ENCODE results near the gene RUSF1.

RUSF1 gene

DNA sequence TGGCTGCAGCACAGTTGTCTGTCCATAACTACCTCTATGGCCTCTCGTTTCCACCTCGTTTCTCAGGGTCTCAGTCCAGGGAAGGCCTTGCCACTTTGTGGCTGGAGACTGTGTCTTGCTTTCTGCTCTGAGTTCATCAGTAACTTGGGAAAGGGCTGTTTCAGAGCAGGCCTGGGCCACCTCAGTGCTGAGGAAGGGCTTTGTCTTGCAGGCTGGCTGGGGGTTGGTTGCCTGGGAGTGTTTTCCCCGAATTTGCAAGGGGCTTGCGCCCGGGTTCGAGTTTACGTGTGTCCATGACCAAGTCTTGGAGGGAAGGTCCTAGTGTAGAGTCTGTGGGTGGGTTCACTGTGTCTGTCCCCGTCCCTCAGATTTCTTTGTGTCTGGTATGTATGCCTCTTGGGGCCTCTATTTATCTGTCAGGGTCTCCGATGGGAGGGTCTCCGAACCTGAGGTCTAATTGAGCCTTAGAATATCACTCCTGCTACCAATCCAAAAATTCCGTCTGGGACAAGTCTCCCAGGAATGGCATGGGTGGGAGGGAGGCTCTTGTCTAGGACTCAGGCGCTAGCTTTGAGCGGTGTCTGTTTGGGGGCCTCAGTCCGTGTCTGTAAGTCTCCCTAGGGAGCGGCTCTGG lies 36.8 kb downstream of the RUSF1 start:
- DNase-seq (ENCODE audit: low spot score): peak; percentile 72

DNA sequence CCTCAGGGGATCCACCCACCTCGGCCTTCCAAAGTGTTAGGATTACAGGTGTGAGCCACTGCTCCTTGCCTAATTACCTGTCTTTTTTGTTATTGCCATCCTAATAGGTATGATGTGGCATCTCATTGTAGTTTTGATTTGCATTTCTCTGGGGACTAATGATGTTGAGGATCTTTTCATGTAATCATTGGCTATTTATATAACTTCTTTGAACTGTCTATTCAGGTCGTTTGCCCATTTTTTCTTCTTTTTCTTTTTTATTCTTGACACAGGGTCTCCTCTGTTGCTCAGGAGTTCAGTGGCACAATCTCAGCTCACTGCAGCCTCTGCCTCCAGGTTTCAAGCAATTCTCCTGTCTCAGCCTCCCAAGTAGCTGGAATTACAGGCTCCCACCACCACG lies 37.6 kb downstream of the RUSF1 start:
- DNase-seq (ENCODE audit: low spot score): no peak

DNA sequence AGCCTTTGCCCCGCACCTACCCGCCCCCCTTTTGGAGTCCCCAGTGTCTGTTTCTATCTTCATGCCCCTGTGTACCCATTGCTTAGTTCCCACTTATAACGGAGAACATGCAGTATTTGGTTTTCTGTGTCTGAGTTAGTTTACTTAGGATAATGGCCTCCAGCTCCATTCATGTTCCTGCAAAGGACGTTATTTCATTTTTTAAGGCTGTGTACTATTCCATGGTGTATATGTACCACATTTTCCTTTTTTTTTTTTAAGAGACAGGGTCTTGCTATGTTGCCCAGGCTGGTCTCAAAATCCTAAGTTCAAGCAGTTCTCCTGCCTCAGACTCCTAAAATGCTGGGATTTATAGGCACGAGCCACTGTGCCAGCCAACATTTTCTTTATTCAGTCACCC lies 40.3 kb downstream of the RUSF1 start:
- no peak for DNase-seq (ENCODE audit: low spot score)

DNA sequence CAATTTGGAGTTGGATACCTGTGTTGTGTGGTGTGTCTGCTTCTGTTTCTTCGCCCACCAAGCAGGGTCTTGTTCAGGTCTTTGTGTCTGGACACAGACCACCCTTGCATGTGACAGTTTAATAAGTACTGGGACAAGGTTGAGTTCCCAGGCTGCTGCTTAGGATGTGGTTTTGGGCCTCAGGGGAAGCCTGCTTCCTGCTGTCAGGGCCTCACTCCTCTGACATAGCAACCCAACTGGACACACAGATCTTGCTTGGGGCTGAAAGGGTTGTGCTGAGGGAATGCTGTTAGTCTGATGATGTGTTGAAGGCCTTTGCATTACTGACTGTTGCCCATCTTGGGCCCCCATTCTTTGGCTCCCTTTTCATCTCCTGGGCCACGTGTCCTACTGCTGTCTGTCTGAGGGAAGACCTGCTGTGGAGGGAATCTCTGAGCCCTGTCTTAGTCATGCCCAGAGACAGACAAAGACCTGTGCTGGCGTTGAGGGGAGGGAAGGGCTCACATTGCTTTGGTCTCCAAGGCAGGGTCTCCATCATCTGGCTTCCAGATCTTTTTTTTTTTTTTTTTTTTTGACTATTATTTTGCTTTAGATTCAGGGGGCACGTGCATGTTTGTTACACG lies 40.9 kb downstream of the RUSF1 start:
- no peak for DNase-seq (ENCODE audit: low spot score)

DNA sequence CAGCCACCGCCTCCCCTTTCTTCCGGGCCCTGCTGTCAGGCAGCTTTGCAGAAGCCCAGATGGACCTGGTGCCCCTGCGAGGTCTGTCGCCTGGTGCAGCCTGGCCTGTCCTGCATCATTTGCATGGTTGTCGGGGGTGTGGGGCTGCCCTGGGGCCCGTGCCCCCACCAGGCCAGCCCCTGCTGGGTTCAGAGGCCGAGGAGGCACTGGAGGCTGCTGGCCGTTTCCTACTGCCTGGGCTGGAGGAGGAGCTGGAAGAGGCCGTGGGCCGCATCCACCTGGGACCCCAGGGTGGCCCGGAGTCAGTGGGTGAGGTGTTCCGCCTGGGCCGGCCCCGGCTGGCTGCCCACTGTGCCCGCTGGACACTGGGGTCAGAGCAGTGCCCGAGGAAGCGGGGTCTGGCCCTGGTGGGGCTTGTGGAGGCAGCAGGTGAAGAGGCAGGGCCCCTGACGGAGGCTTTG lies 41.8 kb downstream of the RUSF1 start:
- no peak for DNase-seq (ENCODE audit: low spot score)

DNA sequence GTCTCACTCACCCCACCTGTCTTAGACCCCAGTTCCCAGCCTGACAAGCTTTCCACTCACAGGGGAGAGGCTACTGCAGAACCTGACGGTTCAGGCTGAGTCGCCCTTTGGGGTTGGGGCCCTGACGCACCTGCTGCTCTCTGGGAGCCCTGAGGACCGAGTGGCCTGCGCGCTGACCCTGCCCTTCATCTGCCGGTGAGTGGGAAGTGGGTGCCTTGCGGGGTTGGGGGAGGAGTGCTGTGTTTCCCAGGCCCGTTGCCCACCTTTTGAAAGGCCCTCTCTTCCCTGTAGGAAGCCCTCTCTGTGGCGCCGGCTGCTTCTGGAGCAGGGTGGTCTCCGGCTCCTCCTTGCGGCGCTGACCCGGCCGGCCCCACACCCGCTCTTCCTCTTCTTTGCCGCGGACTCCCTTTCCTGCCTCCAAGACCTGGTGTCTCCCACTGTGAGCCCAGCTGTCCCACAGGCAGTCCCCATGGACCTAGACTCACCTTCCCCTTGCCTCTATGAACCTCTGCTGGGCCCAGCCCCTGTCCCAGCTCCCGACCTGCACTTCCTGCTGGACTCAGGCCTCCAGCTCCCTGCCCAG lies 42.3 kb downstream of the RUSF1 start:
- DNase-seq (ENCODE audit: low spot score): no peak

DNA sequence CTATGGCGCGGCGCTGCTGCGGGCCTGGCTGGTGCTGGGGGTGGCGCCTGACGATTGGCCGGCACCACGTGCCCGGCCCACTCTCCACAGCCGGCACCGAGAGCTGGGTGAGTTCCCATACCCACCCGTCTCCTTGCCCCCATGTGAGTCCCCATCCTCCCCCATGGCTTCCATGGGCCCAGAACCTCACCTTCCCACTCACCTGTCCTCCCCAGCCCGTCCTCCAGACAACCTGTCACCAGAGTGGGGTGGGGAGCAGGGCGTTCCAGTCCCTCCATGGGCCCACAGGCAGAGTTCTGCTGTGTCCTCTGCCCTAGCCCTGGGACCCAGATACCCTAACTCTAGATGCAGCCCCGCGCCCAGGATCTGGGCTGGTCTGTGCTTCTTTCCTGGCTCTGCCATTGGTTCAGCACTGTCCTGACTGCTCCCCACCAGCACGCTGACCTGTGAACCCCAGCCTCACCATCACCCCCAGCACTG lies 43.4 kb downstream of the RUSF1 start:
- DNase-seq (ENCODE audit: low spot score): no peak

DNA sequence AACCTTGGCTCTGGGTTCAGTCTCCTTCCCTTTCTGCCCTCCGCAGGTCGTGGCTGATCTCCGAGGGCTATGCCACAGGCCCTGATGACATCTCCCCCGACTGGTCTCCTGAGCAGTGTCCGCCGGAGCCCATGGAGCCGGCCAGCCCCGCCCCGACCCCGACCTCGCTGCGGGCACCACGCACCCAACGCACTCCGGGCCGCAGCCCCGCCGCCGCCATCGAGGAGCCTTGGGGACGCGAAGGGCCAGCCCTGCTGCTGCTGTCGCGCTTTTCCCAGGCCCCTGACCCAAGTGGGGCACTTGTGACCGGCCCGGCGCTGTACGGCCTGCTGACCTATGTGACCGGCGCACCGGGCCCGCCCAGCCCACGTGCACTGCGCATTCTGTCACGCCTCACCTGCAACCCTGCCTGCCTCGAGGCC lies 43.8 kb downstream of the RUSF1 start:
- DNase-seq (ENCODE audit: low spot score): no peak

DNA sequence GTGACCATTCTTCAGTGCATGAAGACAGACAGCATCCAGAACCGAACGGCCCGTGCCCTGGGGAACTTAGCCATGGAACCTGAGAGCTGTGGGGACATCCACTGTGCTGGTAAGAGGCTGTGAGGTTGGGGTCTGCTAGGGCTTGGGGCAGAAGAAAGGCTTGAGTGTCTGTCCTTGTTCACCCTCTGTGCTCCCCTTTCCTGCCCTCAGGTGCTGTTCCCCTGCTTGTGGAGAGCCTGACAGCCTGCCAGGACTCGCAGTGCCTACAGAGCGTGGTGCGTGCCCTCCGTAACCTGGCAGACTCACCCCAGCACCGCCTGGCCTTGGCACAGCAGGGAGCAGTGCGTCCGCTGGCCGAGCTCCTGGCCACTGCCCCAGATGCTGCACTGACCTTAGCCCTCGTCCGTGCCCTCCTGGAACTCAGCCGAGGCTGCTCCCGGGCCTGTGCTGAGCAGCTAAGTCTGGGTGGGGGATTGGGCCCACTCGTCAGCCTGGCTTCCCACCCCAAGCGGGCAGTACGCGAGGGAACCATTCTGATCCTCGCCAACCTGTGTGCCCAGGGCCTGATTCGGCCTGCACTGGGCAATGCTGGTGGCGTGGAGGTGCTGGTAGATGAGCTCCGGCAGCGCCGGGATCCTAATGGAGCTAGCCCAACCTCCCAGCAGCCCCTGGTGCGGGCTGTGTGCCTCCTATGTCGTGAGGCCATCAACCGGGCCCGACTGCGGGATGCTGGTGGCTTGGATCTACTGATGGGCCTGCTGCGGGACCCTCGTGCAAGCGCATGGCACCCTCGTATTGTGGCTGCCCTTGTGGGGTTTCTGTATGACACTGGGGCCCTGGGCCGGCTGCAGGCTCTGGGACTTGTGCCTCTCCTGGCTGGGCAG lies 46.0 kb downstream of the RUSF1 start:
- DNase-seq (ENCODE audit: low spot score): no peak

DNA sequence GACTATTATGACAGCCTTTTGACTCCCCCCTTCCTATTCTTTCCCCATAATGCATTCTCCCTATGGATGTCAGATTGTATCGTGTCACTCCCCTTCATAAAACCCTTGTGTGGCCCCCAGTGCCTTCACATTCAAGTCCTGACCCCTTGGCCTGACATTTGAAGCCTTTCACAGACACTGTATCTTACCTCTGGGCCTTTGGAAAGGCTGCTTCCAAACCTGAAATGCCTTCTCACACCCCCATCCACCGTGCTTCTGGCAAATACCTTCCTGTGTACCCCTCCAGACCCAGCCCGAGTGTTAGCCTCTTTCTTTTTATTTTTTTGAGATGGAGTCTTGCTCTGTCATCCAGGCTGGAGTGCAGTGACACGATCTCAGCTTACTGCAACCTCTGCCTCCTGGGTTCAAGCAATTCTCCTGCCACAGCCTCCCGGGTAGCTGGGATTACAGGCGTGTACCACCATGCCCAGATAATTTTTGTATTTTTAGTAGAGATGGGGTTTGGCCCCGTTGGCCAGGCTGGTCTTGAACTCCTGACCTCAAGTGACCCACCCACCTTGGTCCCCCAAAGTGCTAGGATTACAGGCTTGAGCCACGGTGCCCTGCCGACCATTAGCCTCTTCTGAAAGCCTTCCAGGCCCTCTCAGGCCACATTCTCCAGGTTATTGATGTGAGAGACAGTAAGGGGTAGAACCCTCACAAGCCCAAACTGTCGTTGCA lies 46.8 kb downstream of the RUSF1 start:
- DNase-seq (ENCODE audit: low spot score): no peak

DNA sequence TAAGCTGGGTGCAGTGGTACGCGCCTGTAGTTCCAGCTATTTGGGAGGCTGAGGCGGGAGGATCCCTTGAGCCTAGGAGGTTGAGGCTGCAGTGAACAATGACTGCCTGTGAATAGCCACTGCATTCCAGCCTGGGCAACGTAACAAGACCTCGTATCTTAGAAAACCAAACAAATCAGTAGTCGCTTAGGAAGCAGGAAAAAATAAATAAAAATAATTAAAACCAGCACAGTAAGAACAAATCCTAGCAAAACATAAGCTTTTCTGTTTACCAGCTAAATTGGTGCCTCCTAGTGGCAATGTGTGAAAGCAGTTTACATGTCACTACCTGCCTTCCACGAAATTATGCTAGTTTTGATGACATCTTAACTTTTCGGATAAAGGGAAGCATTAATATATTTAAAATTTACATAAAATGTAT lies 47.6 kb downstream of the RUSF1 start:
- peak; percentile 46 for DNase-seq (ENCODE audit: low spot score)

DNA sequence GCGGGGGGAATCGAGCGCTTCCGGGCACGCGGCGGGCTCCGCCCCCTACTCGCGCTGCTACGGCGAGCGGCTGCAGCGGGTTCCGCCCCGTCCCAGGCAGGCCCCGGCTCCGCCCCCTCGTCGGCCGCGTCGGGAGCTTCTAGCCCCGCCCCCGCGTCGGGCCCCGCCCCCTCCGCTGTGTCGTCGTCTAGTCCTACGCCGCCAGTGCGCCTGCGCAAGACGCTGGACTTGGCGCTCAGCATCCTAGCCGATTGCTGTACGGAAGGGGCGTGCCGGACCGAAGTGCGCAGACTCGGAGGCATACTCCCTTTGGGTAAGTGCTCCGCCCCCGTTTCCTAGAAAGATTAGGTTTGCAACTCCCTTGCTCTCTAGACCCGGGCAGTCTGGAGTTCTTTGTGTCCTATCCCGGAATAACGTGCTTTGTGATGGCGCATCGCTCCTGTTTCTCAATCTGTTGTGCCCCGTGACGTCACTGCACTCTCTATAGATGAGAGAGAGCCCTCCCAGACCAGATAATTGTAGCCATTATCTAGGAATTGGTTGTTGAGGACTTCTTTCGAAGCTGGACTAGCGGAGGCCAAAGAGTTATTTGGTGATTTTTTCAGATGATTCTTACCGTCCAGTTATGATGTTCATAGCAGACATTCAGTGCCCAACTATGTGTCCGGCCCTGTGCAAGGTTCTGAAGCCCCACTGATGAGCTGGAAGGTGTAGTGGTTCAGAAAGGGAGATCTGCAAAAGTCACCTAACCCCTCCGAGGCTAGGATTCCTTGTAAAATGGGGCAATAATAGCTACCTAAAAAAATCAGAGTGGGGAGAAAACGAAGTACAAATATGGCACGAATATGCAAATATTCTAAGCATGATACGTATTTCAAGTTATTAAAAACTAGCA lies 48.3 kb downstream of the RUSF1 start:
- peak; percentile 99 for DNase-seq (ENCODE audit: low spot score)

DNA sequence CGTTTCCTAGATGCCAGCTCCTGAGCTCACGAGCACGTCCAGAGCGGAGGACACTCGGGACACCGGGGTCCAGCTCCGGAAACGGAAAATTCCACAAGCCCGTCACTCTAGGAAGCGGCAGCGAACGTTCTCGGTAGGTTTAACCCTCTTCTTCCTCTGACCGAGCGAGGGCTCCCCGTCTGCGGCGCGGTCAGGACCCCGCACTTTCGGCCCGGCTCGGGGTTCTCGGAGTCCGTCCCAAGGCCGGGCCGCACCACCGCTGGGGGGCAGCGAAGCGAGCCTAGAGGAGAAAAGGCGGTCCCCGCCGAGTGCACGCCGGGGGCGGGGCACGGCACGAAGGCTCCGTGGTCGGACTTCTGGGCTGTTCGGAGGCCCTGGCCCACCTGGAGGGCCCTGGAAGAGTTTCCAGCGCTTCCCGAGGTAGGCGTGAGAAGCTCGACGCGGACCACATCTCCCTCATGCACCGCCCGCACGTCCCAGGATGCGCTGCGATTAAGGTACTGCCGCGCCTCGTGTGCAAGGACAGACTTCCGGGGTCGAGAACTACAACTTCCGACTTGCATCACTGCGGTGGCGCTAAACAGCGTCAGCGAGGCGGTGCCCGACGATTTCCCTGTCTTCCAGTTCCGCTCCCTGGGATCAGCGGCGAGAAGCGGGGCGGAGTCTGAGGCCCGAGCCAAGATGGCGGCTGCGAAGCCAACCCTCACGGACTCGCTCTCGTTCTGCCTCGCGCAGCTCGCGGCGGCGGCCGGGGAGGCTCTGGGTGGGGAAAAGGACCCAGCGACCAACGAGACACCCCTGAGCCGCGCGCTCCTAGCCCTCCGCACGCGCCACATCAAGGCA lies 49.1 kb downstream of the RUSF1 start, which contains the start of gene ARMC5:
Gene ARMC5 (plus strand): TSS at position 658 of the 843 bp plus-strand sequence. CDS start 24 bp downstream, at position 682.
- peak; percentile 99 for DNase-seq (ENCODE audit: low spot score)

DNA sequence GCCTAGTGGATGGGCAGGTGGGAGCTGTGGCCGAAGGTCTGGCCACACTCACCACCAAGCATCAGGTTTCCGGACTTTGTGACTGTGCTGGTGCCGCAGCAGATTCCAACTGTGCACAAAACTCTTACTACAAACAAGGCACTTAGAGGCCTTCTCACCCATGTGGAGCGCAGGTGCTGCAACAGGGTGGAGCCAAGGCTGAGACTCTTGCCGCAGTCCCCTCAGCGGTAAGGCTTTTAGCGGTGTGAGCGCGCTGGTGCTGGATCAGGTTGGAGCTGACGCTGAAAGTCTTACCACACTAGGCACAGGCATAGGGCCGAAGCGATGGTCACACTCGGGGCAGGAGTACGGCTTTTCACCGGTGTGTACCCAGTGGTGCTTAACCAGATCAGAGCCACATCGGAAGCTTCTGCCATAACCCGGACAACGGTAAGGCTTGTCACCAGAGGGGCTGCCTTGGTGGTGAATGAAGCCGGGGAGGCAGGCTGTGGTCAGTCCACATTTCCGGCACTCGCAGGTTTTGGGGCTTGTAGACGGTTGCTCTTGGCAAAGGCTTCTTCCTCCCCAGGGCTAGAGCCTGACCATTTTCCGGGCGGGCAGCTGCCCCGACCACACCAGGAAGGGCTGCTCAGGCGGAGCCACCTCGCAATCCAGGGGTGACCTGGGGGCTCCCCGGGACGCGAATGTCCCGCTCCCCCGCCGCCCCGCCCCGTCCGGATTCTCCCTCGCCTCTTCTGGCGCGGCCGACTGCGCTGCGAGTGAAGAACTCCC lies 49.9 kb downstream of the RUSF1 start:
- DNase-seq (ENCODE audit: low spot score): peak; percentile 54

DNA sequence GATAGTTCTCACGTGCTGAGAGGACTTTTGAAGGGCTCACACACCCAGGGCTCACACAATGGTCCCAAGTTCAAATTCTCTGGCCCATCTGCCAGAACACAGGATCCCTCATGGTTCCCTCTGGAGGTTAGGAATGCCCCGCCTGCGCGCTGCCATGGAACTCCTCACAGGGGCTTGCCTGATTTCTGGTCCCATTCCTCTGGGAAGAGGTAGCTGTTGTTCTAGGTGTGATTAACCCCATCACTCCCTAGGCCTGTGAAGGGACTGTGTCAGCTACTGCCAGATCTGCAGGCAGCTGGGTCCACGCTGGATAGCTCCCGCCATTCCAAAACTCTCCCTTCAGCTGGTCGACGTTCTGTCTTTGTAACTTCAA lies 51.2 kb downstream of the RUSF1 start:
- no peak for DNase-seq (ENCODE audit: low spot score)

DNA sequence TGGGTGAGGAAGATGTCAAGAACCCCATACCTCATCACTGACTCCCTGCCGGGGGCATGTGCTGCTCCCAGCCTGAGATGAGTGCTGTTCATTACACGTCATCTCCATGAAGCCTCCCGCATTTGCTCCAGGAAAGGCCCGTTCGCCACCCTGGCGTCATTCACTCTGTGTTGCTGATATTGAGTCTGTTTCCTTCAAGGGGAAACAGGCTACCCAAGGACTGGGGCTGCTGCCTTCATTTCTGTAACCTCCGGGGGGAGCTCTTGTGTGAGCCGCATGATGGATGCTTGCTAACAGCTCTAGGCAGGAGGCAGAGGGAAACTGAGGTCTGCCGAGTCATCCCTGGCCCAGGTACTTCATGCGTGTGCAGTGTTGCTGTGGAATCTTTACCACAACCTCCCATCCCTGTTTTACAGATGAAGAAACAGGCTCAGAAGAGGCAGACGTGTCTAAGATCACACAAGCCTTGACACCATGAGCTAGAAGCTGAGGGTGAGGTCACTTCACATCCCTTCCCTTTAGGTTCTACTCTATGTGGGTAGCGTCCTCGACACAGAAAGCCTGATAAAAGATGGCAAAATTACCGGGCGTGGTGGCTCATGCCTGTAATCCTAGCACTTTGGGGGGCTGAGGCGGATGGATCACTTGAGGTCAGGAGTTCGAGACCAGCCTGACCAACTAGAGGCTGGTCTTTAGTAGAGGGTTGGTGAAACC lies 52.4 kb downstream of the RUSF1 start:
- DNase-seq (ENCODE audit: low spot score): peak; percentile 60

DNA sequence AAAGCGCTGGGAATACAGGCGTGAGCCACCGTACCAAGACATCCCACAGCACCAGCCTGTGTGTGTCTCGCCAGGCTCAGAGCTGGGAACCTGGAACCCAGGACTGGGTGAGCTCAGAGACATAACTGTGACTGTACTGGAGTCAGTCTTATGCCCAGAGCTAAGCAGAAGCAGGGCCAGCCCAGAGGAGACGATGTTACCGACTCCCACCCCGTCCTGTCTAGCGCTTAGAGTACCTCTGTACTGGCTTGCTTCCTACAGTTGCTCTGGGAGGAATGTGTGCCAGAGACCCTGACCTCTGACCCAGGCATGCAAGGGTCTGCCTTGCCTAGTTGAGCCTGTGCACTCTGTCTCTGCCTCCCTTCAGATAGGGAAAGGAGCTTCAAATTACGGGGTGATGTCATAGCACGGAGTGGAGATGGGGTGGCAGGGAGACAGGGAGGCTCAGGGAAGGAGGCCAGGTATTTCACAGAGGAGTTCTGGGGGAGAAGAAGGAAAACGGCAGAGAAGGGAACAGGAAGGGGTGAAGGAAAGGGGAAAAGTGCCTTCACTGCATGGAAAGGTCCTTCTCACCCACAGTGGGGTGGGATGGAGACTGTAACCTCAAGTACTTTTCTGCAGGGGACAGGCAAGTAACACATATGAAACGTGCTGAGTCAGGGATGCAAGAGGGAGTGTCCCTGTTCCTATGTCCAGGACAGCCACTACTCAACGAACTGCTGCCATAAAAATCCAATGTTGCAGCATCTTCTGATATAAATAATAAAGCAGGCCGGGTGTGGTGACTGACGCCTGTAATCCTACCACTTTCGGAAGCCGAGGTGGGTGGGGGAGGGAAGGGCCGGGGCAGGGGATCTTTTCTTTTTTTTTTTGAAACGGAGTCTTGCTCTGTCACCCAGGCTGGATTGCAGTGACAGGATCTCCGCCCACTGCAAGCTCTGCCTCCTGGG lies 54.7 kb downstream of the RUSF1 start:
- no peak for DNase-seq (ENCODE audit: low spot score)

Measured in SK-N-DZ (cell line).